Measurements from ENCODE around the gene CPPED1.

Gene CPPED1

GRCh38 chr16:12675046-12675445 is 128.6 kb downstream of the CPPED1 start:
- TF ChIP-seq, protein P1, sequence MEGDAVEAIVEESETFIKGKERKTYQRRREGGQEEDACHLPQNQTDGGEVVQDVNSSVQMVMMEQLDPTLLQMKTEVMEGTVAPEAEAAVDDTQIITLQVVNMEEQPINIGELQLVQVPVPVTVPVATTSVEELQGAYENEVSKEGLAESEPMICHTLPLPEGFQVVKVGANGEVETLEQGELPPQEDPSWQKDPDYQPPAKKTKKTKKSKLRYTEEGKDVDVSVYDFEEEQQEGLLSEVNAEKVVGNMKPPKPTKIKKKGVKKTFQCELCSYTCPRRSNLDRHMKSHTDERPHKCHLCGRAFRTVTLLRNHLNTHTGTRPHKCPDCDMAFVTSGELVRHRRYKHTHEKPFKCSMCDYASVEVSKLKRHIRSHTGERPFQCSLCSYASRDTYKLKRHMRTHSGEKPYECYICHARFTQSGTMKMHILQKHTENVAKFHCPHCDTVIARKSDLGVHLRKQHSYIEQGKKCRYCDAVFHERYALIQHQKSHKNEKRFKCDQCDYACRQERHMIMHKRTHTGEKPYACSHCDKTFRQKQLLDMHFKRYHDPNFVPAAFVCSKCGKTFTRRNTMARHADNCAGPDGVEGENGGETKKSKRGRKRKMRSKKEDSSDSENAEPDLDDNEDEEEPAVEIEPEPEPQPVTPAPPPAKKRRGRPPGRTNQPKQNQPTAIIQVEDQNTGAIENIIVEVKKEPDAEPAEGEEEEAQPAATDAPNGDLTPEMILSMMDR (conservative IDR thresholded peaks at IDR 0.05; ENCODE audit: low read depth, low read length) = no peak
- DNase-seq (ENCODE audit: low read depth) = no peak
- H3K4me3 ChIP-seq (ENCODE audit: low read depth, low read length) = no peak overlapping the region

DNA sequence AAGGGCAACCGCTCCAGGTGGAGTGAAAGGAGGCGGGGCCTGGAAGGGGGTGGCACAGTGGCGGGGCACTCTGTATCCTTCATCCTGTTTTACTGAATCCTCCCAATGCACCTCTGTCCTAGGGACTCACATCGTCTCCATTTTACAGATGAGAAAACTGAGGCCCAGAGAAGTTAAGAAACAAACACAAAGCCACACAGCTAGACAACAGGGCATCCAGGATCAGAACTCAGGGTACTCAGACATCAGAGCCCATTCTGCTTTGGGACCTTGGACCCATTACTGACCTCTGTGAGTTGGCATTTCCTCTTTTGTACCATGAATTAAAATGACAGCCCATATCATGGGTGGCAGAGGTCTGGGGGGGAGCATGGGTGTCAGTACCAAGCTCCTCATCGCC is 129.2 kb downstream of the CPPED1 start:
- TF ChIP-seq, protein P1 (conservative IDR thresholded peaks at IDR 0.05; ENCODE audit: low read depth, low read length) = no peak
- H3K4me3 ChIP-seq (ENCODE audit: low read depth, low read length) = no peak overlapping the region
- no peak for DNase-seq (ENCODE audit: low read depth)

- TF ChIP-seq, protein P1 (conservative IDR thresholded peaks at IDR 0.05; ENCODE audit: low read depth, low read length) = no peak
- DNase-seq (ENCODE audit: low read depth) = peak; percentile 18
- H3K4me3 ChIP-seq (ENCODE audit: low read depth, low read length) = no peak overlapping the region
Observed at GRCh38 chr16:12674071-12674470, 129.6 kb downstream of the CPPED1 start.

DNA sequence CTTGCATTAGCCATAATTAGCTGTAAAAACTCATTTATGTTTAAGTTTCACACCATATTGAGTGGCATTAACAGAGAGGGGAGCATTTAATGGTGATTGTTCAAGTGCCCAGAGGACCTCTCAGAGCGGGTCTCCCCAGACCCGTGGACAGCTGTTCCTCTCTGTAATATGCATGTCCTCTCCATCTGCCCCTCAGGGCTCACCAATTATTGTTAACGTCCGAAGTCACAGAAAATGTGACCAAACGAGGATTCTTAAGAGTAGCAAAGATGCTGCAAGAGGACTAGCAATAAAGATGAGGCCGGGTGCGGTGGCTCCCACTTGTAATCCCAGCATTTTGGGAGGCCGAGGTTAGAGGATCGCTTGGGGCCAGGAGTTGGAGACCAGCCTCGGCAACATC is 130.2 kb downstream of the CPPED1 start:
- no peak overlapping the region for H3K4me3 ChIP-seq (ENCODE audit: low read depth, low read length)
- TF ChIP-seq, protein P1 (conservative IDR thresholded peaks at IDR 0.05; ENCODE audit: low read depth, low read length) = no peak
- no peak for DNase-seq (ENCODE audit: low read depth)

- TF ChIP-seq, protein P1 (conservative IDR thresholded peaks at IDR 0.05; ENCODE audit: low read depth, low read length) = no peak
- H3K4me3 ChIP-seq (ENCODE audit: low read depth, low read length) = no peak overlapping the region
- no peak for DNase-seq (ENCODE audit: low read depth)
Observed at GRCh38 chr16:12672986-12673385, 130.7 kb downstream of the CPPED1 start.

GRCh38 chr16:12669908-12670307 is 133.8 kb downstream of the CPPED1 start:
- TF ChIP-seq, protein P1 (conservative IDR thresholded peaks at IDR 0.05; ENCODE audit: low read depth, low read length) = no peak
- no peak for DNase-seq (ENCODE audit: low read depth)
- H3K4me3 ChIP-seq (ENCODE audit: low read depth, low read length) = no peak overlapping the region

GRCh38 chr16:12667909-12668308 is 135.8 kb downstream of the CPPED1 start:
- H3K4me3 ChIP-seq (ENCODE audit: low read depth, low read length) = no peak overlapping the region
- TF ChIP-seq, protein P1 (conservative IDR thresholded peaks at IDR 0.05; ENCODE audit: low read depth, low read length) = no peak
- no peak for DNase-seq (ENCODE audit: low read depth)
